MCF 10A (cell line): ENCODE results near the gene MAPK13. TPM values are rescaled to one million over a fixed set of nuclear protein-coding genes. Genes with fewer than 3 reads are reported as not detected.

Experiments
- BruUV-seq: library from RNA; stranded (reverse); fragments of 400-500 nt; replicated peaks from 2 replicates; lab custom pipeline; 2021; lab: Mats Ljungman, UMichigan
- CTCF ChIA-PET: fragments of 300-600 bp; sonication (Branson Sonifier 250); formaldehyde crosslinking; extraction: SDS; loops from one replicate; lab custom pipeline; 2021; ENCODE audit warnings: antibody characterized with exemption, inconsistent platforms; lab: Yijun Ruan, JAX
- POLR2A ChIA-PET: fragments of 300-600, 350-650 bp; sonication (Branson Sonifier 250); formaldehyde crosslinking; extraction: SDS; loops from one replicate; lab custom pipeline; 2020; ENCODE audit warnings: antibody characterized with exemption, inconsistent platforms; lab: Yijun Ruan, JAX
- DNase-seq: peaks from one replicate; pipeline ENCODE4 v3.0.0-alpha.2; 2018; ENCODE audit not compliant: unreplicated experiment
- H3K27ac Mint-ChIP-seq: one replicate; pipeline ENCODE4 v1.8.0; 2022; ENCODE audit warnings: mild to moderate bottlenecking, low read depth, mixed read lengths; ENCODE audit not compliant: unreplicated experiment
- H3K27me3 Mint-ChIP-seq: one replicate; pipeline ENCODE4 v1.8.0; 2022; ENCODE audit warnings: mixed read lengths; ENCODE audit not compliant: insufficient read depth, unreplicated experiment
- H3K36me3 Mint-ChIP-seq: one replicate; pipeline ENCODE4 v1.8.0; 2022; ENCODE audit warnings: mild to moderate bottlenecking, moderate library complexity, mixed read lengths; ENCODE audit not compliant: insufficient read depth, unreplicated experiment
- H3K4me1 Mint-ChIP-seq: one replicate; pipeline ENCODE4 v1.8.0; 2022; ENCODE audit warnings: mixed read lengths; ENCODE audit not compliant: insufficient read depth, unreplicated experiment
- H3K4me3 Mint-ChIP-seq: one replicate; pipeline ENCODE4 v1.8.0; 2022; ENCODE audit warnings: mild to moderate bottlenecking, moderate library complexity, mixed read lengths; ENCODE audit not compliant: unreplicated experiment
- H3K9me3 Mint-ChIP-seq: one replicate; pipeline ENCODE4 v1.8.0; 2022; ENCODE audit warnings: mixed read lengths; ENCODE audit not compliant: unreplicated experiment
- CTCF ChIP-seq: fragments of 200-600 bp; IDR thresholded peaks from one replicate; pipeline ENCODE4 v1.8.0; 2022; ENCODE audit warnings: antibody characterized with exemption, mild to moderate bottlenecking; ENCODE audit not compliant: unreplicated experiment
- intact Hi-C: fragments of 100-400 bp; cut with micrococcal nuclease; formaldehyde crosslinking; loops from 2 replicates; pipeline ENCODE4 v1.14.1; 2022
- total RNA-seq: library from RNA; stranded (reverse); gene quantifications from 2 replicates; pipeline ENCODE4 v1.2.3, GENCODE V29; 2022

The MAPK13 gene
- total RNA-seq, 1 experiment from 2014 or later: 5.5 TPM

GRCh38 chr6:36118550-36119107 is 11.7 kb upstream of the MAPK13 start:
- no peak overlapping the region for H3K27ac Mint-ChIP-seq
- DNase-seq: no peak
- H3K36me3 Mint-ChIP-seq: peaks cover 29% of the 10 kb centered on the region
- TF ChIP-seq CTCF: no peak
- BruUV-seq: no TSS peak
- H3K27me3 Mint-ChIP-seq: no peaks in the 10 kb centered on the region
- intact Hi-C loops: no loop called here
- CTCF ChIA-PET: interaction anchor here (0.6 to 0.8 kb wide), 3 partner anchors 11 to 96 kb away, joined by 3 to 5 read pairs (median 3); no protein-coding TSS in a partner anchor
- H3K4me1 Mint-ChIP-seq: peaks cover 8% of the 10 kb centered on the region
- POLR2A ChIA-PET: interaction anchor here (0.7 to 0.8 kb wide), 3 partner anchors 13 to 174 kb away, joined by 3 to 4 read pairs (median 4); no protein-coding TSS in a partner anchor
- H3K4me3 Mint-ChIP-seq: no peak overlapping the region
- no peaks in the 10 kb centered on the region for H3K9me3 Mint-ChIP-seq

GRCh38 chr6:36119209-36119608 is 11.1 kb upstream of the MAPK13 start:
- no peak for DNase-seq
- no peak overlapping the region for H3K27ac Mint-ChIP-seq
- peaks cover 28% of the 10 kb centered on the region for H3K36me3 Mint-ChIP-seq
- TF ChIP-seq CTCF: no peak
- no TSS peak for BruUV-seq
- H3K4me1 Mint-ChIP-seq: peaks cover 8% of the 10 kb centered on the region
- POLR2A ChIA-PET: interaction anchor here (0.8 kb wide), 2 partner anchors 12 to 15 kb away, joined by 4 read pairs; no protein-coding TSS in a partner anchor
- H3K4me3 Mint-ChIP-seq: no peak overlapping the region
- no peaks in the 10 kb centered on the region for H3K9me3 Mint-ChIP-seq
- no peaks in the 10 kb centered on the region for H3K27me3 Mint-ChIP-seq
- CTCF ChIA-PET: interaction anchor here (0.7 kb wide), 1 partner anchor 96 kb away, joined by 3 read pairs; no protein-coding TSS in a partner anchor
- intact Hi-C loops: no loop called here

- no peak overlapping the region for H3K4me3 Mint-ChIP-seq
- ChIA-PET POLR2A (interaction anchor here (0.6 to 1.9 kb wide), 2 partner anchors 10 to 565 kb away, joined by 3 to 9 read pairs; partner anchors contain the start of gene MAPK13), CTCF (no interaction called here)
- H3K27me3 Mint-ChIP-seq: no peaks in the 10 kb centered on the region
- BruUV-seq: no TSS peak
- H3K27ac Mint-ChIP-seq: no peak overlapping the region
- TF ChIP-seq CTCF: no peak
- H3K4me1 Mint-ChIP-seq: peaks cover 8% of the 10 kb centered on the region
- peaks cover 22% of the 10 kb centered on the region for H3K36me3 Mint-ChIP-seq
- no peaks in the 10 kb centered on the region for H3K9me3 Mint-ChIP-seq
- DNase-seq: no peak
- intact Hi-C loops: no loop called here
These were observed 10.3 kb upstream of the MAPK13 start for GRCh38 chr6:36120018-36120417.

GRCh38 chr6:36120539-36120938 is 9.8 kb upstream of the MAPK13 start:
- Mint-ChIP-seq H3K27me3 (no peaks in the 10 kb centered on the region), H3K27ac (no peak overlapping the region), H3K36me3 (peaks cover 22% of the 10 kb centered on the region), H3K9me3 (no peaks in the 10 kb centered on the region), H3K4me3 (no peak overlapping the region), H3K4me1 (peaks cover 8% of the 10 kb centered on the region)
- DNase-seq: no peak
- intact Hi-C loops: no loop called here
- CTCF ChIA-PET: interaction anchor here (0.6 to 1.8 kb wide), 2 partner anchors 25 to 237 kb away, joined by 5 to 13 read pairs; no protein-coding TSS in a partner anchor
- no peak for TF ChIP-seq CTCF
- BruUV-seq: no TSS peak
- POLR2A ChIA-PET: interaction anchor here (0.6 to 2.8 kb wide), 6 partner anchors 8 to 565 kb away, joined by 3 to 13 read pairs (median 4); partner anchors contain the start of genes MAPK13 and MAPK14
